ENCODE measurements around the gene MAP1B. TPM values are rescaled to one million over a fixed set of nuclear protein-coding genes. Genes with fewer than 3 reads are reported as not detected.

The MAP1B gene
- total RNA-seq, 1 experiment from 2014 or later, result 8.9 TPM

GRCh38 chr5:72110394-72111013, 3.2 kb downstream of the MAP1B start:
- no peak overlapping the region for H3K4me2 ChIP-seq (ENCODE audit: low read length)

More at GRCh38 chr5:72110394-72111013, 3.2 kb downstream of the MAP1B start:
- H3K4me3 ChIP-seq (replicated peaks in 1 of 2; ENCODE audit: low read depth in 1 of 2, low read length in 2 of 2), result no peak overlapping the region
- no peaks in the 10 kb centered on the region for H3K27me3 ChIP-seq (ENCODE audit: insufficient read depth, low read length)
- H3K4me1 ChIP-seq (ENCODE audit: control insufficient read depth in 1 of 2, insufficient read depth in 2 of 2, low read length in 2 of 2), result peaks cover 0 to 11% of the 10 kb centered on the region in 2 experiments; a peak in 1 of 4 replicates
- H3K9me3 ChIP-seq (ENCODE audit: control insufficient read depth in 1 of 2, insufficient read depth in 1 of 2, low read depth in 1 of 2, low read length in 2 of 2), result no peaks in the 10 kb centered on the region
- H3K27ac ChIP-seq (ENCODE audit: low read depth, low read length), result no peak overlapping the region
- TF ChIP-seq REST (IDR thresholded peaks at IDR 0.05; ENCODE audit: low read depth), result no peak
- no peak for TF ChIP-seq MAX (IDR thresholded peaks at IDR 0.05)
- no peak for TF ChIP-seq ELF1 (IDR thresholded peaks at IDR 0.05; ENCODE audit: borderline replicate concordance, low read depth)
- no peak for TF ChIP-seq TCF7L2 (IDR thresholded peaks at IDR 0.05; ENCODE audit: borderline replicate concordance, extremely low read depth, insufficient read depth, insufficient read length)
- TF ChIP-seq SP1 (IDR thresholded peaks at IDR 0.05; ENCODE audit: low read depth), result no peak
- TF ChIP-seq EZH2 (IDR thresholded peaks at IDR 0.05), result no peak
- TF ChIP-seq RAD21 (IDR thresholded peaks at IDR 0.05; ENCODE audit: low read depth), result no peak
- no peak for TF ChIP-seq ATF3 (IDR thresholded peaks at IDR 0.05)
- TF ChIP-seq CEBPB (IDR thresholded peaks at IDR 0.05; ENCODE audit: low read depth), result no peak
- no peak for TF ChIP-seq ZBTB33 (IDR thresholded peaks at IDR 0.05; ENCODE audit: extremely low read depth, insufficient replicate concordance, low read length)
- TF ChIP-seq POLR2AphosphoS5 (IDR thresholded peaks at IDR 0.05; ENCODE audit: low read depth, low read length), result no peak
- no peak for TF ChIP-seq POLR2A (IDR thresholded peaks at IDR 0.05; ENCODE audit: borderline replicate concordance, extremely low read depth, insufficient read depth, insufficient read length)
- no peak for TF ChIP-seq FOSL1 (IDR thresholded peaks at IDR 0.05; ENCODE audit: low read depth)
- intact Hi-C loops (cut with micrococcal nuclease), result no loop called here
- DNase-seq (ENCODE audit: low read depth, low spot score), result no peak
- H4K20me1 ChIP-seq (ENCODE audit: insufficient read depth), result no peaks in the 10 kb centered on the region
- H2AFZ ChIP-seq (ENCODE audit: low read depth, low read length, poor library complexity, severe bottlenecking), result no peak overlapping the region
- H3K79me2 ChIP-seq (ENCODE audit: insufficient read depth, low read length), result no peaks in the 10 kb centered on the region
- no peak overlapping the region for H3K9ac ChIP-seq (ENCODE audit: low read length)
- RAD21 ChIA-PET (ENCODE audit: low non-redundant PET in 1 of 2, low total read pairs in 2 of 2, uncharacterized antibody in 2 of 2, unreplicated experiment in 2 of 2), result no interaction called here
- no peaks in the 10 kb centered on the region for H3K9me2 ChIP-seq (ENCODE audit: insufficient read depth)
- POLR2A ChIA-PET, result no interaction called here
- no TSS peak for BruUV-seq (replicated peaks)
- CTCF ChIA-PET, result no interaction called here
- ATAC-seq, result no peak
- H3K36me3 ChIP-seq (ENCODE audit: control insufficient read depth in 1 of 2, insufficient read depth in 2 of 2, low read length in 2 of 2), result no peaks in the 10 kb centered on the region
